Activated CD8-positive, alpha-beta memory T cell treated with anti-CD3 and anti-CD28 coated beads, Interleukin-2, amount 10 ng/mL, durations not matched to agents 7 days and 5 days (primary cell): Measurements from ENCODE around the gene PTPRD. TPM values are rescaled to one million over a fixed set of nuclear protein-coding genes. Genes with fewer than 3 reads are reported as not detected.

ENCODE experiments used
- ATAC-seq: fragments of 150-1000 bp; cut with Tn5 transposase; one replicate; pipeline ENCODE4 v1.10.0; 2021; ENCODE audit warnings: moderate library complexity
- CTCF ChIA-PET: fragments of 350-600 bp; sonication (Branson Sonifier 250); formaldehyde crosslinking; loops from one replicate; lab custom pipeline; 2021; ENCODE audit warnings: antibody characterized with exemption; lab: Charles Lee
- DNase-seq: peaks from one replicate; pipeline ENCODE4 v3.0.0-alpha.2; 2020
- H3K27ac Mint-ChIP-seq: one replicate; pipeline ENCODE4 v1.8.0; 2021; ENCODE audit warnings: mild to moderate bottlenecking, mixed read lengths
- H3K27me3 Mint-ChIP-seq: one replicate; pipeline ENCODE4 v1.8.0; 2021; ENCODE audit warnings: mixed read lengths
- H3K36me3 Mint-ChIP-seq: one replicate; pipeline ENCODE4 v1.8.0; 2021; ENCODE audit warnings: mild to moderate bottlenecking, mixed read lengths
- H3K4me1 Mint-ChIP-seq: one replicate; pipeline ENCODE4 v1.8.0; 2021; ENCODE audit warnings: mixed read lengths
- H3K4me3 Mint-ChIP-seq: one replicate; pipeline ENCODE4 v1.8.0; 2021; ENCODE audit warnings: mild to moderate bottlenecking, moderate library complexity, mixed read lengths
- H3K9me3 Mint-ChIP-seq: one replicate; pipeline ENCODE4 v1.8.0; 2022; ENCODE audit warnings: low read depth, mixed read lengths
- total RNA-seq, 2 experiments: library from RNA; stranded (reverse); gene quantifications; one replicate each; pipeline ENCODE4 v1.2.3, GENCODE V29; 2021

The PTPRD gene
- total RNA-seq, 2 experiments from 2014 or later = 0.07 TPM; not detected in 1

GRCh38 chr9:8332871-8333270 is 2279.9 kb downstream of the PTPRD start:
- Mint-ChIP-seq H3K36me3 (no peaks in the 10 kb centered on the region), H3K27me3 (no peaks in the 10 kb centered on the region), H3K4me3 (no peak overlapping the region), H3K9me3 (no peaks in the 10 kb centered on the region), H3K4me1 (no peaks in the 10 kb centered on the region), H3K27ac (no peak overlapping the region)
- CTCF ChIA-PET = no interaction called here
- DNase-seq (no peak), ATAC-seq (no peak)

- no peaks in the 10 kb centered on the region for H3K27me3 Mint-ChIP-seq
- no peak for ATAC-seq
- no peaks in the 10 kb centered on the region for H3K4me1 Mint-ChIP-seq
- no peaks in the 10 kb centered on the region for H3K36me3 Mint-ChIP-seq
- no peaks in the 10 kb centered on the region for H3K9me3 Mint-ChIP-seq
- CTCF ChIA-PET = no interaction called here
- no peak for DNase-seq
- no peak overlapping the region for H3K27ac Mint-ChIP-seq
- no peak overlapping the region for H3K4me3 Mint-ChIP-seq
These were observed 2280.5 kb downstream of the PTPRD start for GRCh38 chr9:8332331-8332650.

GRCh38 chr9:8331507-8332330 is 2281.1 kb downstream of the PTPRD start:
- no peak for DNase-seq
- no peaks in the 10 kb centered on the region for H3K36me3 Mint-ChIP-seq
- no peak overlapping the region for H3K4me3 Mint-ChIP-seq
- no peaks in the 10 kb centered on the region for H3K27me3 Mint-ChIP-seq
- CTCF ChIA-PET = no interaction called here
- no peak for ATAC-seq
- no peaks in the 10 kb centered on the region for H3K9me3 Mint-ChIP-seq
- H3K4me1 Mint-ChIP-seq = no peaks in the 10 kb centered on the region
- H3K27ac Mint-ChIP-seq = no peak overlapping the region

- no peaks in the 10 kb centered on the region for H3K36me3 Mint-ChIP-seq
These were observed 2283.1 kb downstream of the PTPRD start for GRCh38 chr9:8329561-8330283.

GRCh38 chr9:8315211-8315610 is 2297.6 kb downstream of the PTPRD start:
- H3K27ac Mint-ChIP-seq = no peak overlapping the region
- no peaks in the 10 kb centered on the region for H3K36me3 Mint-ChIP-seq
- CTCF ChIA-PET = no interaction called here
- no peaks in the 10 kb centered on the region for H3K9me3 Mint-ChIP-seq
- no peaks in the 10 kb centered on the region for H3K27me3 Mint-ChIP-seq
- no peaks in the 10 kb centered on the region for H3K4me1 Mint-ChIP-seq
- DNase-seq (no peak), ATAC-seq (no peak)
- no peak overlapping the region for H3K4me3 Mint-ChIP-seq

More at GRCh38 chr9:8329561-8330283, 2283.1 kb downstream of the PTPRD start:
- no peak overlapping the region for H3K27ac Mint-ChIP-seq
- H3K4me3 Mint-ChIP-seq = no peak overlapping the region
- H3K27me3 Mint-ChIP-seq = no peaks in the 10 kb centered on the region
- no peaks in the 10 kb centered on the region for H3K9me3 Mint-ChIP-seq
- no peak for ATAC-seq
- no peaks in the 10 kb centered on the region for H3K4me1 Mint-ChIP-seq
- no peak for DNase-seq
- CTCF ChIA-PET = no interaction called here

- H3K9me3 Mint-ChIP-seq = peaks cover 3% of the 10 kb centered on the region
- H3K4me1 Mint-ChIP-seq = no peaks in the 10 kb centered on the region
- DNase-seq (no peak), ATAC-seq (no peak)
- no peak overlapping the region for H3K4me3 Mint-ChIP-seq
- no peak overlapping the region for H3K27ac Mint-ChIP-seq
- H3K27me3 Mint-ChIP-seq = no peaks in the 10 kb centered on the region
- H3K36me3 Mint-ChIP-seq = no peaks in the 10 kb centered on the region
- CTCF ChIA-PET = interaction anchor here (0.7 kb wide), 1 partner anchor 672 kb away, joined by 3 read pairs; no protein-coding TSS in a partner anchor
These were observed 2303.5 kb downstream of the PTPRD start for GRCh38 chr9:8309258-8309657.

- Mint-ChIP-seq H3K4me3 (no peak overlapping the region), H3K4me1 (no peaks in the 10 kb centered on the region), H3K36me3 (no peaks in the 10 kb centered on the region), H3K9me3 (peaks cover 3% of the 10 kb centered on the region), H3K27ac (no peak overlapping the region), H3K27me3 (no peaks in the 10 kb centered on the region)
- CTCF ChIA-PET = no interaction called here
- ATAC-seq = no peak
- no peak for DNase-seq
These were observed 2308.1 kb downstream of the PTPRD start for GRCh38 chr9:8304720-8305119.

- Mint-ChIP-seq H3K4me1 (no peaks in the 10 kb centered on the region), H3K27ac (no peak overlapping the region), H3K27me3 (no peaks in the 10 kb centered on the region), H3K4me3 (no peak overlapping the region), H3K36me3 (no peaks in the 10 kb centered on the region), H3K9me3 (no peaks in the 10 kb centered on the region)
- ATAC-seq (no peak), DNase-seq (no peak)
- CTCF ChIA-PET = no interaction called here
These were observed 2311.5 kb downstream of the PTPRD start for GRCh38 chr9:8301296-8301695.

- CTCF ChIA-PET = no interaction called here
- no peak overlapping the region for H3K27ac Mint-ChIP-seq
These were observed 2315.8 kb downstream of the PTPRD start for GRCh38 chr9:8297047-8297446.

GRCh38 chr9:8292657-8293056 is 2320.1 kb downstream of the PTPRD start:
- ATAC-seq (no peak), DNase-seq (no peak)
- Mint-ChIP-seq H3K9me3 (no peaks in the 10 kb centered on the region), H3K27ac (no peak overlapping the region), H3K4me3 (no peak overlapping the region), H3K27me3 (no peaks in the 10 kb centered on the region), H3K36me3 (peaks cover 2% of the 10 kb centered on the region), H3K4me1 (no peaks in the 10 kb centered on the region)
- CTCF ChIA-PET = no interaction called here

More at GRCh38 chr9:8297047-8297446, 2315.8 kb downstream of the PTPRD start:
- Mint-ChIP-seq H3K9me3 (no peaks in the 10 kb centered on the region), H3K27me3 (no peaks in the 10 kb centered on the region), H3K36me3 (no peaks in the 10 kb centered on the region), H3K4me3 (no peak overlapping the region), H3K4me1 (no peaks in the 10 kb centered on the region)
- DNase-seq (no peak), ATAC-seq (no peak)

- Mint-ChIP-seq H3K36me3 (peaks cover 4% of the 10 kb centered on the region), H3K4me3 (no peak overlapping the region), H3K27ac (no peak overlapping the region), H3K9me3 (no peaks in the 10 kb centered on the region), H3K27me3 (no peaks in the 10 kb centered on the region), H3K4me1 (peaks cover 2% of the 10 kb centered on the region)
- DNase-seq (no peak), ATAC-seq (no peak)
- CTCF ChIA-PET = no interaction called here
These were observed 2323.1 kb downstream of the PTPRD start for GRCh38 chr9:8289681-8290080.

GRCh38 chr9:8287970-8288369 is 2324.8 kb downstream of the PTPRD start:
- no peak for DNase-seq
- H3K4me3 Mint-ChIP-seq = no peak overlapping the region
- no peak for ATAC-seq
- H3K36me3 Mint-ChIP-seq = peaks cover 4% of the 10 kb centered on the region
- H3K4me1 Mint-ChIP-seq = peaks cover 2% of the 10 kb centered on the region
- CTCF ChIA-PET = no interaction called here
- no peak overlapping the region for H3K27ac Mint-ChIP-seq
- no peaks in the 10 kb centered on the region for H3K9me3 Mint-ChIP-seq
- no peaks in the 10 kb centered on the region for H3K27me3 Mint-ChIP-seq

GRCh38 chr9:8287501-8287900 is 2325.3 kb downstream of the PTPRD start:
- no peaks in the 10 kb centered on the region for H3K27me3 Mint-ChIP-seq
- H3K27ac Mint-ChIP-seq = no peak overlapping the region
- CTCF ChIA-PET = no interaction called here
- H3K9me3 Mint-ChIP-seq = no peaks in the 10 kb centered on the region
- ATAC-seq (no peak), DNase-seq (no peak)
- no peak overlapping the region for H3K4me3 Mint-ChIP-seq
- H3K4me1 Mint-ChIP-seq = peaks cover 2% of the 10 kb centered on the region
- H3K36me3 Mint-ChIP-seq = peaks cover 4% of the 10 kb centered on the region

GRCh38 chr9:8284884-8285283 is 2327.9 kb downstream of the PTPRD start:
- H3K4me1 Mint-ChIP-seq = peaks cover 2% of the 10 kb centered on the region
- no peak for DNase-seq
- no peak overlapping the region for H3K4me3 Mint-ChIP-seq
- CTCF ChIA-PET = no interaction called here
- peaks cover 4% of the 10 kb centered on the region for H3K36me3 Mint-ChIP-seq
- no peaks in the 10 kb centered on the region for H3K27me3 Mint-ChIP-seq
- no peak for ATAC-seq
- no peak overlapping the region for H3K27ac Mint-ChIP-seq
- no peaks in the 10 kb centered on the region for H3K9me3 Mint-ChIP-seq
